Activated CD4-positive, alpha-beta T cell treated with anti-CD3 and anti-CD28 coated beads, Interleukin-2, amount 50 U/mL, for 1 hour (primary cell): ENCODE measurements around the gene DHFR.
"Not testable (repeated sequence)": the region's sequence is repeated elsewhere in the genome, so short reads cannot be mapped to it uniquely, and the experiment has no call there.

ENCODE experiments used
- DNase-seq: peaks from one replicate; pipeline ENCODE4 v3.0.0-alpha.2; 2020

Gene DHFR

GRCh38 chr5:80654391-80655230 is at the start of gene DHFR, which contains the start of gene MSH3:
TSS of gene DHFR (minus strand) at chr5:80654983. CDS start at chr5:80654489, 494 bp downstream.
TSS of gene MSH3 (plus strand) at chr5:80654652. CDS start at chr5:80654728, 76 bp downstream.
- peak; percentile 87 for DNase-seq

GRCh38 chr5:80704221-80704620 is 49.4 kb upstream of the DHFR start:
- no peak for DNase-seq

GRCh38 chr5:80703747-80704146 is 49.0 kb upstream of the DHFR start:
- DNase-seq: no peak

GRCh38 chr5:80703291-80703690 is 48.5 kb upstream of the DHFR start:
- no peak for DNase-seq

GRCh38 chr5:80701597-80701996 is 46.8 kb upstream of the DHFR start:
- DNase-seq: no peak

GRCh38 chr5:80698369-80698768 is 43.6 kb upstream of the DHFR start:
- DNase-seq: no peak

GRCh38 chr5:80697100-80697499 is 42.3 kb upstream of the DHFR start:
- no peak for DNase-seq

- no peak for DNase-seq
Measured at GRCh38 chr5:80696450-80696849, 41.7 kb upstream of the DHFR start.

GRCh38 chr5:80695666-80696065 is 40.9 kb upstream of the DHFR start:
- no peak for DNase-seq

- DNase-seq: no peak
Measured at GRCh38 chr5:80689627-80690026, 34.8 kb upstream of the DHFR start.

GRCh38 chr5:80688648-80689420 is 34.1 kb upstream of the DHFR start:
- no peak for DNase-seq

GRCh38 chr5:80686757-80687156 is 32.0 kb upstream of the DHFR start:
- DNase-seq: no peak

GRCh38 chr5:80676706-80677105 is 21.9 kb upstream of the DHFR start:
- no peak for DNase-seq

- DNase-seq: peak; percentile 63
Measured at GRCh38 chr5:80672140-80672736, 17.5 kb upstream of the DHFR start.

- DNase-seq: no peak
Measured at GRCh38 chr5:80668016-80668969, 13.5 kb upstream of the DHFR start.

- DNase-seq: no peak
Measured at GRCh38 chr5:80667384-80667783, 12.6 kb upstream of the DHFR start.

- no peak for DNase-seq
Measured at GRCh38 chr5:80665057-80665456, 10.3 kb upstream of the DHFR start.

- DNase-seq: no peak
Measured at GRCh38 chr5:80662108-80662507, 7.3 kb upstream of the DHFR start.

GRCh38 chr5:80660661-80661060 is 5.9 kb upstream of the DHFR start:
- DNase-seq: not testable (repeated sequence)

GRCh38 chr5:80659106-80659505 is 4.3 kb upstream of the DHFR start:
- no peak for DNase-seq

GRCh38 chr5:80656425-80656824 is 1.6 kb upstream of the DHFR start:
- DNase-seq: no peak

- no peak for DNase-seq
Measured at GRCh38 chr5:80655231-80655774, 520 bp upstream of the DHFR start.
